ENCODE results near the gene SYTL3.

The SYTL3 gene

GRCh38 chr6:158743033-158743651 is 93.3 kb downstream of the SYTL3 start:
- TF ChIP-seq, protein P1, sequence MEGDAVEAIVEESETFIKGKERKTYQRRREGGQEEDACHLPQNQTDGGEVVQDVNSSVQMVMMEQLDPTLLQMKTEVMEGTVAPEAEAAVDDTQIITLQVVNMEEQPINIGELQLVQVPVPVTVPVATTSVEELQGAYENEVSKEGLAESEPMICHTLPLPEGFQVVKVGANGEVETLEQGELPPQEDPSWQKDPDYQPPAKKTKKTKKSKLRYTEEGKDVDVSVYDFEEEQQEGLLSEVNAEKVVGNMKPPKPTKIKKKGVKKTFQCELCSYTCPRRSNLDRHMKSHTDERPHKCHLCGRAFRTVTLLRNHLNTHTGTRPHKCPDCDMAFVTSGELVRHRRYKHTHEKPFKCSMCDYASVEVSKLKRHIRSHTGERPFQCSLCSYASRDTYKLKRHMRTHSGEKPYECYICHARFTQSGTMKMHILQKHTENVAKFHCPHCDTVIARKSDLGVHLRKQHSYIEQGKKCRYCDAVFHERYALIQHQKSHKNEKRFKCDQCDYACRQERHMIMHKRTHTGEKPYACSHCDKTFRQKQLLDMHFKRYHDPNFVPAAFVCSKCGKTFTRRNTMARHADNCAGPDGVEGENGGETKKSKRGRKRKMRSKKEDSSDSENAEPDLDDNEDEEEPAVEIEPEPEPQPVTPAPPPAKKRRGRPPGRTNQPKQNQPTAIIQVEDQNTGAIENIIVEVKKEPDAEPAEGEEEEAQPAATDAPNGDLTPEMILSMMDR (IDR thresholded peaks at IDR 0.05) = no peak
- Histone ChIP-seq H3K4me3 (no peak overlapping the region), H3K27ac (no peak overlapping the region)
- DNase-seq (ENCODE audit: low spot score) = no peak

DNA sequence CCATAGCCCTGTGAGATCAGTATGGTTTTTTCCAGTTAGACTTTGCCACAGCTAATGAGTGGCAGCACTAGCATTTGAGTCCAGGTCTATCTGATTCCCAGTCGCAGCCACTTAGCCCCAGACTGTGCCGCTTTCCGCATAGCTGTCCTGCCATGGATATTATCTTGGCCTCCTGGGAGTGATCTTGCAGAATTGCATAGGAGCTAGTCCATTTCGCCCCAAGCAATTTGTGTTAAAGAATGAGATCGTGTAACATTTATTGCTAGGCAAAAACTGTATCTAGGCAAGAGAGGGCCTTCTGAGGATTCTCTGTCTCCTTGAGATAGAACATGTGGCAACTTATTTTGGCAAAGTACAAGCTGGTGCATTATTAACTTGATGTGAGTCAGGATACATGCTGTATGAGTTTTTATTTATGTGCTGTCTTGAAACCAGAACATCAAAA is 95.2 kb downstream of the SYTL3 start:
- no peak overlapping the region for H3K4me3 ChIP-seq
- no peak overlapping the region for H3K27ac ChIP-seq
- TF ChIP-seq, protein P1 (IDR thresholded peaks at IDR 0.05) = no peak
- no peak for DNase-seq (ENCODE audit: low spot score)

DNA sequence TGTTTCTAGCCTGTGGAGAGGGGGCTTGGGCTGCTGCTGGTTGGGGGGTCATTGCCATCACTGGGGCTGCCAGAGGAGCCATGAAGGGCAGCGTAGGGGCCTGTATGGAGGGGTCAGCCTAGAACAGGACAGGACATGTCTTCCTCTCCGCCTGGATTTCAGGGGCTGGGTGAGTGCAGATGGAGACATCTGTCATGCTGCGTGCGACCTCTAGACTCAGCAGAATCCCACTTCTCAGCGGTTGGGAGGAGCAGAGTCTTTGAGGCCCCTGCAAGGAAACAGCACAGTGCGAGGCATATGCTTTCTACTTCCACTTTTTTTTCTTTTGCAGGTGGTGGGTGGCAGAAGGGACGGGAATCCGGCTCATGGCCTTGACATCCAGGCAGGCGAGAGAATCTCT is 101.4 kb downstream of the SYTL3 start:
- DNase-seq (ENCODE audit: low spot score) = no peak
- no peak overlapping the region for H3K27ac ChIP-seq
- TF ChIP-seq, protein P1 (IDR thresholded peaks at IDR 0.05) = no peak
- H3K4me3 ChIP-seq = no peak overlapping the region

DNA sequence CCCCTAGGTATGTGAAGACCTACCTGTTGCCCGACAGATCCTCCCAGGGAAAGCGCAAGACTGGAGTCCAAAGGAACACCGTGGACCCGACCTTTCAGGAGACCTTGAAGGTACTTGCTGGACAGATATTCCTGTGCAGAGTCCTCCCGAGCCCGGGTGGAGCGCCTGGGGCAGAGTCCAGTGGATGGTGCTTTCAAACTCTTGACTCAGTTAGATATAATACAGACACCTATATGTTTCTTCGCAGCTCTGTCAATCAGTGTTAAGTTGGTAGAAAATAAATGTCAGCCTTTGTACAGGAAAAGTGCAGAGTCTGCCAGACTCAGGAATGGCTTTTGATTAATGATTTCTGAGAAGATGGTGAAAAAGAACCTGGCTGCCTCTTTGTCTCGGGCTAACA is 102.1 kb downstream of the SYTL3 start:
- TF ChIP-seq, protein P1 (IDR thresholded peaks at IDR 0.05) = no peak
- no peak overlapping the region for H3K4me3 ChIP-seq
- no peak for DNase-seq (ENCODE audit: low spot score)
- H3K27ac ChIP-seq = no peak overlapping the region

GRCh38 chr6:158752613-158753012 is 102.8 kb downstream of the SYTL3 start:
- TF ChIP-seq, protein P1 (IDR thresholded peaks at IDR 0.05) = no peak
- Histone ChIP-seq H3K27ac (no peak overlapping the region), H3K4me3 (no peak overlapping the region)
- no peak for DNase-seq (ENCODE audit: low spot score)

GRCh38 chr6:158753811-158754210 is 104.0 kb downstream of the SYTL3 start:
- DNase-seq (ENCODE audit: low spot score) = no peak
- no peak overlapping the region for H3K27ac ChIP-seq
- no peak overlapping the region for H3K4me3 ChIP-seq
- TF ChIP-seq, protein P1 (IDR thresholded peaks at IDR 0.05) = no peak

DNA sequence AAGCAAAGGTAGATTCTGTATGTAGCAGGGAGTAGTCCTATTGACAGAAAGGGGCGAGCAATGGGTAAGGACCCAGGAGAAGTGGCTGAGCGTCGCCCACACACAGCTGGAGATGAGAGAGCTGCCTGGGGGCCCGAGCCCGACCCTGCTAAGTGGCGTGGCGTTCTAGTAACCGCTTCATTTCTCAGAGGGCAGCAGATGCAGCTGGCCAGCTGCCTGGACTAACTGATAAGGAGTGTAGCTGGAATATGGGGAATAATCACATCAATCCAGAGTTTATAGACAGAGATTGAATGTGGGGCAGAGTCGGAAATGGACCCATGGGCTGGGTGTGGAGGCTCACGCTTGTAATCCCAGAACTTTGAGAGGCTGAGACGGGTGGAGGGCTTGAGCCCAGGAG is 104.9 kb downstream of the SYTL3 start:
- TF ChIP-seq, protein P1 (IDR thresholded peaks at IDR 0.05) = no peak
- DNase-seq (ENCODE audit: low spot score) = no peak
- H3K27ac ChIP-seq = no peak overlapping the region
- no peak overlapping the region for H3K4me3 ChIP-seq

Measured in coronary artery (tissue), 2 donors.